Psoas muscle (tissue), 8 donors: ENCODE data around the gene TRPV5. TPM values are rescaled to one million over a fixed set of nuclear protein-coding genes. Genes with fewer than 3 reads are reported as not detected.

ENCODE experiments used
- ATAC-seq, 4 donors: fragments of 200-7000 bp; cut with Tn5 transposase; one replicate each; pipeline ENCODE4 v1.9.1; 2020; ENCODE audit warnings: moderate library complexity in 3 of 4, mild to moderate bottlenecking in 2 of 4
- DNase-seq, 2 donors: peaks; one replicate each; pipeline ENCODE4 v3.0.0-alpha.2; 2020
- H3K27ac ChIP-seq: fragments of 200-600 bp; one replicate; pipeline ENCODE4 v1.8.0; 2022
- H3K27me3 ChIP-seq, 3 donors: fragments of 200-600 bp in 1 of 3; one replicate each; pipeline versions ENCODE4 v1.6.1 to v1.8.0; 2013 to 2022; ENCODE audit warnings: low read length in 2 of 3, mild to moderate bottlenecking in 2 of 3, moderate library complexity in 1 of 3; ENCODE audit not compliant: insufficient read depth in 3 of 3
- H3K36me3 ChIP-seq, 2 donors: fragments of 200-600 bp in 1 of 2; one replicate each; pipeline versions ENCODE4 v1.6.1 to v1.8.0; 2013 to 2022; ENCODE audit warnings: low read depth in 1 of 2, mild to moderate bottlenecking in 1 of 2, moderate library complexity in 1 of 2; ENCODE audit not compliant: insufficient read depth in 1 of 2
- H3K4me1 ChIP-seq: fragments of 200-600 bp; one replicate; pipeline ENCODE4 v1.8.0; 2022
- H3K4me3 ChIP-seq: fragments of 200-600 bp; one replicate; pipeline ENCODE4 v1.8.0; 2022; ENCODE audit warnings: mild to moderate bottlenecking
- H3K9me3 ChIP-seq: fragments of 200-600 bp; one replicate; pipeline ENCODE4 v1.8.0; 2022
- WGBS, 3 donors: extraction: QIAGEN DNeasy Blood & Tissue Kit; methylation state at CpG; one replicate each; pipeline versions ENCODE4 v1.1.6 to v1.1.7; 2013; 5-methylcytosine and 5-hydroxymethylcytosine counted together
- intact Hi-C, 2 donors: fragments of 100-400 bp; cut with DNase I; formaldehyde crosslinking; loops; one replicate each; pipeline versions ENCODE4 v1.11.0 to v1.14.2; 2022
- polyA plus RNA-seq, 3 donors: library from polyadenylated mRNA; stranded (reverse); fragments of 200-250 nt; gene quantifications; one replicate each; pipeline ENCODE4 v1.2.3, GENCODE V29; 2013
- total RNA-seq, 4 donors: library from RNA; stranded (reverse); fragmentation: NEBNext Ultra II Directional in 2 of 4; extraction: Animal tissue kit (Norgen Biotek cat#: 25700) in 2 of 4; gene quantifications; one replicate each; pipeline versions ENCODE4 v1.2.1 to v1.2.4, GENCODE V29; 2021 to 2023
- TF ChIP-seq, protein P1 (sequence below): fragments of 200-600 bp; IDR thresholded peaks from one replicate; pipeline ENCODE4 v1.8.0; 2022; ENCODE audit warnings: antibody characterized with exemption
- donor health status: healthy with polysubstance abuse.
- donor health status: DM: no; HTN: no; CAD: no; lungs with moderate emphysema.
- donor health status: Bipolar disorder and iron deficiency.
- donor health status: healthy.
- donor health status: DM: yes; HTN: yes; CAD: no.
- donor health status: DM: no; HTN: no; CAD: no.
- donor health status: DM: no; HTN: no; CAD: no.
- donor health status: DM: yes; HTN: yes; CAD: no.

The TRPV5 gene
- total and polyA plus RNA-seq, 7 donors, result 0.06 TPM; not detected in 6

DNA sequence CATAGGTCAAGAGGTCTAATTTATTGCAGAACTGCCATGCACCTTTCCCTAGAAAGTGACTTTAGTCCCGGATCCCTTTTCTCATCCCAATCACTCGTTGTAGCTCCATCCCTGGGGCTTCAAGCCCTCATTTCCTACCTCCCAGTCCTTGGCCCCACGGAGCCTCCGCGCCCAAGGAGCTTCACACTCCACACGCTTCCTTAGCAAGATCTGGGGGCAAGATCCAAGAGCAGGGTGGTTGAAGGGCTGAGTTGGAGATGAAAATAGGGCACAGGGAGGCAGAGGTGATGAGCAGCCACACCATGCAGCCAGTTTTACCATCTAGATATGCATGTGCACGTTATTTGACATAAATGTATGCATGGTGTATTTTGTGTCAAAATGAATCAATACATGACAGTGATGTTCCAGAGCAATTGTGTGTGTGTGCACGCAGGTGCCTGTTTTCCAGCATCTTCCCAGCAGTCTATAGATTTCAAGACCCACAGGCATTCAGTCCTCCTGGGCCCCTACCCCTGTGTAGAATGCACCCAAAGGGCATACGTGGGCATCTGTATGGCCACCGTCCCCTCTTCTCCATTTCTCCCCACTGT, 42.0 kb downstream of the TRPV5 start:
- ATAC-seq, result no peak
- H3K4me3 ChIP-seq, result no peak overlapping the region
- H3K27me3 ChIP-seq, result peaks cover 0 to 5% (median 5%) of the 10 kb centered on the region in 3 donors
- intact Hi-C loops, result no loop called here
- no peak for DNase-seq
- no peaks in the 10 kb centered on the region for H3K36me3 ChIP-seq
- WGBS, 3 donors, result 76 to 82% (median 79%) methylated on average over 10 of the region's 10 CpGs
- TF ChIP-seq, protein P1, sequence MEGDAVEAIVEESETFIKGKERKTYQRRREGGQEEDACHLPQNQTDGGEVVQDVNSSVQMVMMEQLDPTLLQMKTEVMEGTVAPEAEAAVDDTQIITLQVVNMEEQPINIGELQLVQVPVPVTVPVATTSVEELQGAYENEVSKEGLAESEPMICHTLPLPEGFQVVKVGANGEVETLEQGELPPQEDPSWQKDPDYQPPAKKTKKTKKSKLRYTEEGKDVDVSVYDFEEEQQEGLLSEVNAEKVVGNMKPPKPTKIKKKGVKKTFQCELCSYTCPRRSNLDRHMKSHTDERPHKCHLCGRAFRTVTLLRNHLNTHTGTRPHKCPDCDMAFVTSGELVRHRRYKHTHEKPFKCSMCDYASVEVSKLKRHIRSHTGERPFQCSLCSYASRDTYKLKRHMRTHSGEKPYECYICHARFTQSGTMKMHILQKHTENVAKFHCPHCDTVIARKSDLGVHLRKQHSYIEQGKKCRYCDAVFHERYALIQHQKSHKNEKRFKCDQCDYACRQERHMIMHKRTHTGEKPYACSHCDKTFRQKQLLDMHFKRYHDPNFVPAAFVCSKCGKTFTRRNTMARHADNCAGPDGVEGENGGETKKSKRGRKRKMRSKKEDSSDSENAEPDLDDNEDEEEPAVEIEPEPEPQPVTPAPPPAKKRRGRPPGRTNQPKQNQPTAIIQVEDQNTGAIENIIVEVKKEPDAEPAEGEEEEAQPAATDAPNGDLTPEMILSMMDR, result no peak
- H3K4me1 ChIP-seq, result no peaks in the 10 kb centered on the region
- H3K9me3 ChIP-seq, result no peaks in the 10 kb centered on the region
- no peak overlapping the region for H3K27ac ChIP-seq

DNA sequence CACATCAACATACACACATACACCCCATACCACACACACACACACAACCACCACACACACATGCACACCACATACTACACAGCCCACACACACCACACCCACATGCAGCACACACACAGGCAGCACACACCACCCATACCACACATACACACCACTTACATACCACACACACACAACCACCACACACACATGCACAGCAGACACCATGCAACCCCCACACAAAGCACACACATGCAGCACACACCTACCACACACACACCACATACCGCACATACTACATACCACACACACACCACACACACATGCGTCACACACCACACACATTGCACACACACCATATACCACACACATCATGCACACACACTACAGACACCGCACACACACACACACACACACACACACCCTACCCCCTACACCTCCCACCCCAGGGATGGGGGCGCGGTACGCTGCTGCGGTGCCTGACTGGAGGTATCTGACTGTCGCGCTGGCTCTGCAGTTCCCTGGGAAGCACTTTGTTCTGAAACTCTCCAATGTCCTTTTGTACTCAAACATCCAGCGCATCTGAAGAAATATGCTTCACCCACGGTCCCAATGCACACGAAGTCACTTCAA, 42.6 kb downstream of the TRPV5 start:
- H3K27ac ChIP-seq, result no peak overlapping the region
- no peaks in the 10 kb centered on the region for H3K4me1 ChIP-seq
- intact Hi-C loops, result no loop called here
- H3K27me3 ChIP-seq, result peaks cover 0 to 5% (median 5%) of the 10 kb centered on the region in 3 donors
- TF ChIP-seq, protein P1, result no peak
- DNase-seq (no peak), ATAC-seq (no peak)
- WGBS, 3 donors, result 77 to 80% (median 79%) methylated on average over 12 of the region's 12 CpGs
- no peaks in the 10 kb centered on the region for H3K36me3 ChIP-seq
- H3K4me3 ChIP-seq, result no peak overlapping the region
- H3K9me3 ChIP-seq, result no peaks in the 10 kb centered on the region

DNA sequence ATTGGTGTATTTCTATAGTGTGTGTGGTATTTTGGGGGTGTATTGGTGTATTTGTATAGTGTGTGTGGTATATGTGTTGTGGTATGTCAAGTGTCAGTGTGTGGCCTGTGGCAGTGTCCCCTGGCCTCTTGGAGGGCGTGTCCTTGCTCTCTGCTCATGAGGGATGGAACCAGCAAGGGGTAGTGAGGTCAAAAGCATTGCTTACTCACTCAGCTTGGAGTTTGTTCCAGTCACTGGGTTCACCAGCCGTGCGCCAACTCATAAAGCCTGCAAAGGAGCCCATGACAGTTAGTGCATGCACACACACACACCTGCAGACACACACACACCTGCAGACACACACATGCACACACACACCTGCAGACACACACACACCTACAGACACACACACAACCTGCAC, 43.7 kb downstream of the TRPV5 start:
- no peaks in the 10 kb centered on the region for H3K36me3 ChIP-seq
- peaks cover 0 to 5% (median 5%) of the 10 kb centered on the region in 3 donors for H3K27me3 ChIP-seq
- 60 to 68% (median 61%) methylated on average over 3 of the region's 3 CpGs for WGBS, 3 donors
- no peaks in the 10 kb centered on the region for H3K9me3 ChIP-seq
- H3K4me3 ChIP-seq, result no peak overlapping the region
- H3K4me1 ChIP-seq, result no peaks in the 10 kb centered on the region
- ATAC-seq (no peak), DNase-seq (no peak)
- no peak overlapping the region for H3K27ac ChIP-seq
- intact Hi-C loops, result no loop called here
- TF ChIP-seq, protein P1, result no peak

DNA sequence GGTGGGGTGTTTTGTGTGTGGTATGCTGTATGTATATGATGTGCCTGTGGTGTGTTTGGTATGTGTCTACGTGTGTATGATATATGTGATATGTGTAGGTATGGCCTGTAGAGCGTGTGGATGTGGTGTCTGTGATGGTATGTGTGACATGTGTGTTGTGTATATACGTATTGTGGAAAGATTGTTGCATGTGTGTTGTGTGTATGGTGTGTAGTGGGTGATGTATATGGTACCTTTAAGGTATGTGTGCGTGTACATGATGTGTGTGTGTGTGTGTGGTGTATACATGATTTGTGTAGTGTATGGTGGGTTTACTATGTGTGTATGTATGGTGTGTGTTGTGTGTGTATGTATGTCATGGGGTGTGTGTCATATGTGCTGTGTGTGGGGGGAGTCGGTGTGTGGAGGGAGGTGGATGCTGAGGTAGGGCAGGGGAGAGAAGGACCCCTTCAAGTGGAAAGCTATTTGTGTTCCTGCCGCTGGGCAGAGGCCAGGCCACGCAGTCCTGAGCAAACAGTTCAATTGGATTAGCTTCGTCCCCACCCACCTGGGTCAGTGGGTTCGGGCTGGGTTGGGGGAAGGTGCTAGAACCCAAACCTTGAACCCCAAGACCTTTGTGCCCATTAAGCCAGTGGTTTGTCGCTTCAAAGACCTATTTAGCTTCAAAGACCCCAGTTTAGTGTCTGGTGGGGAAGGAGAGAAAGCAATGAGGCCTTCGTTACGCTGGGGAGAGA, 46.1 kb downstream of the TRPV5 start:
- Histone ChIP-seq H3K4me3 (no peak overlapping the region), H3K27ac (no peak overlapping the region), H3K27me3 (peaks cover 0 to 13% (median 8%) of the 10 kb centered on the region in 3 donors), H3K9me3 (no peaks in the 10 kb centered on the region), H3K4me1 (no peaks in the 10 kb centered on the region), H3K36me3 (no peaks in the 10 kb centered on the region)
- intact Hi-C loops, result no loop called here
- 90 to 92% (median 90%) methylated on average over 12 of the region's 12 CpGs for WGBS, 3 donors
- TF ChIP-seq, protein P1, result no peak
- no peak for DNase-seq
- no peak for ATAC-seq
